ENCODE data around the gene TM2D3.

- TF ChIP-seq, protein P1, sequence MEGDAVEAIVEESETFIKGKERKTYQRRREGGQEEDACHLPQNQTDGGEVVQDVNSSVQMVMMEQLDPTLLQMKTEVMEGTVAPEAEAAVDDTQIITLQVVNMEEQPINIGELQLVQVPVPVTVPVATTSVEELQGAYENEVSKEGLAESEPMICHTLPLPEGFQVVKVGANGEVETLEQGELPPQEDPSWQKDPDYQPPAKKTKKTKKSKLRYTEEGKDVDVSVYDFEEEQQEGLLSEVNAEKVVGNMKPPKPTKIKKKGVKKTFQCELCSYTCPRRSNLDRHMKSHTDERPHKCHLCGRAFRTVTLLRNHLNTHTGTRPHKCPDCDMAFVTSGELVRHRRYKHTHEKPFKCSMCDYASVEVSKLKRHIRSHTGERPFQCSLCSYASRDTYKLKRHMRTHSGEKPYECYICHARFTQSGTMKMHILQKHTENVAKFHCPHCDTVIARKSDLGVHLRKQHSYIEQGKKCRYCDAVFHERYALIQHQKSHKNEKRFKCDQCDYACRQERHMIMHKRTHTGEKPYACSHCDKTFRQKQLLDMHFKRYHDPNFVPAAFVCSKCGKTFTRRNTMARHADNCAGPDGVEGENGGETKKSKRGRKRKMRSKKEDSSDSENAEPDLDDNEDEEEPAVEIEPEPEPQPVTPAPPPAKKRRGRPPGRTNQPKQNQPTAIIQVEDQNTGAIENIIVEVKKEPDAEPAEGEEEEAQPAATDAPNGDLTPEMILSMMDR (IDR thresholded peaks at IDR 0.05): no peak
- no peak for TF ChIP-seq POLR2A (IDR thresholded peaks at IDR 0.05)
Measured at GRCh38 chr15:101602801-101603200, 49.4 kb downstream of the TM2D3 start.
